Stimulated activated CD4-positive, alpha-beta T cell treated with anti-CD3 and anti-CD28 coated beads, Interleukin-1b, Interleukin-23, amount 100 ng/mL, for 1 hour (primary cell): ENCODE measurements around the gene TRIM17.

ENCODE experiments used
- DNase-seq, 2 donors: peaks; one replicate each; pipeline ENCODE4 v3.0.0-alpha.2; 2020; ENCODE audit warnings: low read depth in 2 of 2

TRIM17 gene

DNA sequence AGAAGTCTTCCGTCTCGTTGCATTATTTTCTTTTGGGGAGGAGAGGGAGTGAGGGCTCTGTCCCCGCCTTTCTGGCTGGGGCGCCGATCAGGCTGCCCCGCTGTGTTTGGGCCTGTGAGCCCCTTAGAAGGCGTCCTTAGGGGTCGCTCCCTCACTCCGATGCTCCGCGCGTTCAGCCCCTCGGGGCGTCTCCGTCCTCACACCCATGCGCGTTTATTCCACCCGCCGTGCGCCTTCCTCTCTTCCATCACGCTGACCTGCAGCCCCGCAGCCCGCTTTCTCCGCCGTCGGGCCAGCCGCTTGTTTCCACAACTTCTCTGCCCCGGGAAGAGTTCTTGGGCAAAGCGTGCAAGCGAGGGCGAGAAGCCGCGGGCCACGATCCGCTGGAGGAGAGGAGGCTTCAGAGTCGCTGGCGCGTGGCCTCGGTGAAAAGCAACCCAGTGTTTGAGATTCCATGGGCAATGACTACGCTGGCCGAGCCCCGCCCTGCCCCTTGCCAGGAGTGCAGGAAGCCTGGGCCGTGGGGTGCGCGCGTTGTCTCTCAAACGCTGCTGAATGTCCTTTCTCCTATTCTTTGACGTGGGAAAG lies 37.7 kb downstream of the TRIM17 start:
- no peak for DNase-seq

DNA sequence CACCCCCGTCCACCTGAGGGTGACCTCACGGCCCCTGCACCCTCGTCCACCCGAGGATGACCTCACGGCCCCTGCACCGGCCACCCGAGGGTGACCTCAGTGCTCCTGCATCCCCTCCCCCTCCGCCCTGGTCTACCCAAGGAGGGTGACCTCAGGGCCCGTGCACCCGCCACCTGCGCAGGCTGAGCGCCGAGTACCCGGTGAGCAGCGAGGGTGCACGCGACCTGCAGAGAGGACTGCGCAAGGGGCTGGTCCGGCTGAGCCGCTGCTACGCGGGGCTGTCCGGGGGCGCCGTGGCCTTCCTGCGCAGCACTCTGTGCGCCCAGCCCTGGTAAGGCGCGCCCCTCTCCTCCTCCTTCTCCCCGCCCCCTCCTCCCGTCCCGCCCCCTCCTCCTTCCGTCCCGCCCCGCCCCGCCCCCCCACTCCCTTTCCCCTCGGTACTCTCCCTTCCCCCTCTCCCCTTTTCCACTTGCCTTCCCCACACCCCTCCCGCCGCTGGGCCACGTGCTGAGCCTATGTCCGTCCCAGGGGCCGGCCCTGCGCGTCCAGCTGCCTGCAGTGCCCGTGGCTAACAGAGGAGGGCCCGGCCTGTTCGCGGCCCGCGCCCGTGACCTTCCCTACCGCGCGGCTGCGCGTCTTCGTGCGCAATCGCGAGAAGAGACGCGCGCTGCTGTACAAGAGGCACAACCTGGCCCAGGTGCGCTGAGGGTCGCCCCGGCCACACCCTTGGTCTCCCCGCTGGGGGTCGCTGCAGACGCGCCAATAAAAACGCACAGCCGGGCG lies 38.4 kb downstream of the TRIM17 start:
- peak in 1 of 2 donors; percentile 17 for DNase-seq

DNA sequence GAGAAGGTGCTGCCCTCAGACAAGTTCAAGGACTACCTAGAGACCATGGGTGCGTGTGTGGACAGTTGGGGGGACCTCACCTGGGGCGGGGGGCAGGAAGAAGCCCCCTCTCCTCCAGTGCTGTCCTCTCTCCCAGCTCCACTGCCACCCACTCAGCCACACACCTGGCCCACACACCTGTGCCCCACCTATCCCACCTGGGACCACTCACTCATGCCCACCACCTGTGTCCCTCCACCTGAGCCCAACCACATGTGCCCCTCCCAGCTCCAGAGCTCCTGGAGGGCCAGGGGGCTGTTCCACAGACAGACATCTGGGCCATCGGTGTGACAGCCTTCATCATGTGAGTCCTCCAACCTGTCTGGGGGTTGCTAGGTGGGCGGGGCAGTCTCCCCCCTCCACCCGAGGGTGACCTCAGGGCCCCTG lies 39.0 kb downstream of the TRIM17 start:
- no peak for DNase-seq

DNA sequence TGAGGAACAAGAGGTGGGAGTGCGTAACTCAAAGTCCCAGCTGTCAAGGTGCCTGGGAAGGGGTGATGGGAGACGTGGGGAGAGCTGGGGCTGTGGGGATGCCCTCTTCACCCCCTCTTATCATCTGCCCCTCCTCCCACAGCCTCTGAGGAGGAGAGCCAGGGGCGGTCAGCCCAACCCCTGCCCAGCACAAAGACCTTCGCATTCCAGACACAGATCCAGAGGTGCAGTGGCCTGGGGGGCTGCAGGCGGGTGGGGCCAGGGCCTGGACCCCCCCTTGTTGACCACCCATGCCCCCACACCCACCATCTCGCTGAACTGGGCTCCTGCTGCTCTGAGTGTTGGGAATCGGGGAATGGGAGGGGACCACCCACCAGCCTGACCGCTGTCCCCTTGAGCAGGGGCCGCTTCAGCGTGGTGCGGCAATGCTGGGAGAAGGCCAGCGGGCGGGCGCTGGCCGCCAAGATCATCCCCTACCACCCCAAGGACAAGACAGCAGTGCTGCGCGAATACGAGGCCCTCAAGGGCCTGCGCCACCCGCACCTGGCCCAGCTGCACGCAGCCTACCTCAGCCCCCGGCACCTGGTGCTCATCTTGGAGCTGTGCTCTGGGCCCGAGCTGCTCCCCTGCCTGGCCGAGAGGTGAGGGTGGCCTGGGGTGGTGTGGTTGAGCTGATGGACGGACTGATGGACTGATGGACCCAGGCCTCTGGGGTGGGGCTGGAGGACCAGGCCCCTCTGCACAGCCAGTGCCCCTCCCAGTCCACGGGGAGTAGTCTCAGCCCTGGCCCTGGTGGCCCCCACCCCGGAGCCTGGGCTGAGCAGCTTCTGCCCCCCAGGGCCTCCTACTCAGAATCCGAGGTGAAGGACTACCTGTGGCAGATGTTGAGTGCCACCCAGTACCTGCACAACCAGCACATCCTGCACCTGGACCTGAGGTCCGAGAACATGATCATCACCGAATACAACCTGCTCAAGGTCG lies 39.7 kb downstream of the TRIM17 start:
- DNase-seq, result no peak

- DNase-seq, result no peak
Observed at GRCh38 chr1:228376262-228376628, 40.4 kb downstream of the TRIM17 start.

- no peak for DNase-seq
Observed at GRCh38 chr1:228375578-228376261, 40.9 kb downstream of the TRIM17 start.

DNA sequence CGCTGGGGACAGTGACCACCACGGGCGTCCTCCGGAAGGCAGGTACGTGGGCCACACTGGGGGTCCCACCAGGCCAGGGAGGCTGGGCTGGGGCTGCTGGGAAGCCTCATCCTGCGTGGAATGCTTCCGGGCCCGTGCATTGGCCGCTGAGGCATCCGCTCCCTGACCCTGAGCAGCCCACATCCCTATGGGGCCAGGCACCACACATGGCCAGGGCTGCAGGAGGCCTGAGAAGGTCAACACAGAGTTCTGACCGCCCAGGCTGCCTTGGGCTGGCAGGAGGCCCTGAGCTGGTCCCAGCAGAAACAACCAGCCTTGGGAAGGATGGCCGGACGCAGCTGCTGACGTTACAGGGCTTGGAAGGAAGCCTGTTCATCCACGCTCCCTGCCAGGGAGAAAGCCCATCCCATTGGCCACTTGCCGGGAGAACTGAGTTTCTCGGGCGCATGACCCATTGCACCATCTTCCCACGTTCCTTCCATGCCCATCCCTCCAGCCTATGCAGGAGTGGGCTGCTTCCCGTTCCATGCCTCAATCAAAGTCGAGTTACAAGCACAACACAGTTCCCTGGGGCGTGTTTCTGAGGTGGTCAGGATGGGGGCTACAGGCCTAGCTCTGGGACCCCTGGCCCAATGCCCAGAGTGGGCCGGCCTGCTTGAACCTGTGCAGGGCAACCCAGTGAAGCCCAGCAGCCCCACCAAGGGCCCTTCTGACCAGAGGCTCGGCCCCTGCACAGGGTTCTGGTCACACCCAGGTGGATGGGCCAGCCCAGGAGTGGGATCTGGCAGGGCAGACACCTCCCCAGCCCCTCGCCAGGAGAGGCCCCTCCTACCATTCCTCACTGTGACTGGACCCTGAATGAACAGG lies 41.7 kb downstream of the TRIM17 start:
- DNase-seq, result no peak

GRCh38 chr1:228373681-228374571 lies 42.7 kb downstream of the TRIM17 start:
- no peak for DNase-seq

- no peak for DNase-seq
Observed at GRCh38 chr1:228373004-228373680, 43.5 kb downstream of the TRIM17 start.

- DNase-seq, result no peak
Observed at GRCh38 chr1:228372183-228373003, 44.3 kb downstream of the TRIM17 start.

- no peak for DNase-seq
Observed at GRCh38 chr1:228371741-228372182, 44.9 kb downstream of the TRIM17 start.

DNA sequence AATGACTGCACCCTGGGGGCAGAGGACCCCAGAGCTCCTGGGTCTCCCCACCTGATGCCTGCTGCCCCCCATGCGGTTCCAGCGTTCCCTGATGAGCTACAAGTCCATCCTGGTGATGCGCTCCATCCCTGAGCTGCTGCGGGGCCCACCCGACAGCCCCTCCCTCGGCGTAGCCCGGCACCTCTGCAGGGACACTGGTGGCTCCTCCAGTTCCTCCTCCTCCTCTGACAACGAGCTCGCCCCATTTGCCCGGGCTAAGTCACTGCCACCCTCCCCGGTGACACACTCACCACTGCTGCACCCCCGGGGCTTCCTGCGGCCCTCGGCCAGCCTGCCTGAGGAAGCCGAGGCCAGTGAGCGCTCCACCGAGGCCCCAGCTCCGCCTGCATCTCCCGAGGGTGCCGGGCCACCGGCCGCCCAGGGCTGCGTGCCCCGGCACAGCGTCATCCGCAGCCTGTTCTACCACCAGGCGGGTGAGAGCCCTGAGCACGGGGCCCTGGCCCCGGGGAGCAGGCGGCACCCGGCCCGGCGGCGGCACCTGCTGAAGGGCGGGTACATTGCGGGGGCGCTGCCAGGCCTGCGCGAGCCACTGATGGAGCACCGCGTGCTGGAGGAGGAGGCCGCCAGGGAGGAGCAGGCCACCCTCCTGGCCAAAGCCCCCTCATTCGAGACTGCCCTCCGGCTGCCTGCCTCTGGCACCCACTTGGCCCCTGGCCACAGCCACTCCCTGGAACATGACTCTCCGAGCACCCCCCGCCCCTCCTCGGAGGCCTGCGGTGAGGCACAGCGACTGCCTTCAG lies 45.5 kb downstream of the TRIM17 start:
- no peak for DNase-seq

DNA sequence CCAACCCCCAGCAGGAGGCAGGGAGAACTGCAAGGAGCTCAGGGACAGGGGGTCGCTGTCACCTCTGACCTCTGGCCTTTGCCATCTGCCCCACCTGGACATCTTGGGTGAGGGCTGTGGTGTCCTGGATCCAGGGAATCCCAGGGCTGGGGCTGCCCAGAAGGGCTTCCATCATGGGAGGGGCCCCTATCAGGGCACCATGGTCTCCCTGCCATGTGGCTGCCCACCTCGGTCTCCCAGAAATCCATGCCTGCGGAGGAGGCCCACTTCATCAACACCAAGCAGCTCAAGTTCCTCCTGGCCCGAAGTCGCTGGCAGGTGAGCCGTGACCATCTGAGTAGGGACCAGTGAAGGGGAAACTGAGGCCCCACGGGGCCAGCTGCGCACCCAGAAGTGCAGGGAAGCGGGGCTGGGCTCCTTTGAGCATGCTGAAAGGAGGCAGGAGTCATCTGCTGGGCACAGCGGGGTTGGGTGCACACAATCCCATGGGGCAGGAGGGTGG lies 46.2 kb downstream of the TRIM17 start:
- DNase-seq, result no peak

DNA sequence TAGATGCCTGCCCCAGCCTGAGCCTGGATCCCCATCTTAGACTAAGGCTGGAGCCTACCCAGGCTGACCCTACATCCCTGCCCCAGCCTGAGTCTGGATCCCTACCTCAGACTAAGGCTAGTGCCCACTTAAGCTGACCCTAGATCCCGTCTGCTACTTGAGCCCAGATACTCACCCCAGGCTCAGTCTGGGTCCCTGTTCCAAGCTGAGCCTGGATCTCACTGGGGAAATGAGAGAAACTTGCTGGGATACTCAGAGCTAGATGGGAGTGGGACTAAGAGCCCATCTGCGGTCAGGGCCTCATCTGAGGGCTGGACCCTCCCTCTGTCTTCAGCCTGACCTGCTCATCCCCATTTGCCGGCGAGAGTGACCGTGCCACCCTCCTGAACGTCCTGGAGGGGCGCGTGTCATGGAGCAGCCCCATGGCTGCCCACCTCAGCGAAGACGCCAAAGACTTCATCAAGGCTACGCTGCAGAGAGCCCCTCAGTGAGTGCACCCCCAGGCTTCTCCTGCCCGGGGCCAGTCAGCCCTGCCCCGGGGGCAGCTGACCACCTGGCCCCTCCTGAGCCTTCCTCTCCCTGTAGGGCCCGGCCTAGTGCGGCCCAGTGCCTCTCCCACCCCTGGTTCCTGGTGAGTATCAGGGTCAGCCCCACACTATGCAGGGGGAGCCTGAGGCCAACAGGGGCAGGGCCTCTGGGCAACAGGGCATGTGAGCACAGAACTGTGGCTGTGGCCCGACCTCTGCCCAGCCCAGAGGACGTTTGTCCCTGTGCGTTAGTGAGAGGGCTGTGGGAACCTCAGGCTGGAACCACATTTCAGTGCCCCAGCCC lies 46.8 kb downstream of the TRIM17 start:
- DNase-seq, result no peak

GRCh38 chr1:228368801-228369607 lies 47.7 kb downstream of the TRIM17 start:
- no peak for DNase-seq
